ENCODE data around the gene VWA3A.
"Not testable (repeated sequence)": the region's sequence is repeated elsewhere in the genome, so short reads cannot be mapped to it uniquely, and the experiment has no call there.

Gene VWA3A

GRCh38 chr16:22088642-22089041 lies 3.7 kb upstream of the VWA3A start:
- DNase-seq: no peak

DNA sequence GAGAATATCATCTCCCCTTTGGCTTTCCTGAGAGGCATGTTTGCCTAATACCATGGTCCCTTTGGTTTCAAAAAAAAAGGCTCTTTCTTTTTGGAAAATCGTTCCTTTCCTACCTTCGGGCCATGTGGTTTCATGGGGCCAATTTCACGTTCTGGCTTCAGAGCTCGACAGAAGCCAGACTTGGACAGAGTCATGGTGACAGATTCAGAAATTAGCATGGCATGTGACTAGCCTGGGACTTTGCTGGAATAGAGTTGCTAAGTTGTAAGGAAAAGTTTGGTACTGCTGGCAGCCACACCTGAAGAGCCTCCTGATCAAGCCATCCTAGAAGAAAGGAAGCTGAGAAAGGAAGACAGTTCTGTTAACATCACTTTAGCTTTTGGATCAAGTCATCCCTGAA lies 2.4 kb upstream of the VWA3A start:
- no peak for DNase-seq

- DNase-seq: no peak
Observed at GRCh38 chr16:22091721-22092120, 620 bp upstream of the VWA3A start.

GRCh38 chr16:22093331-22093730 lies 990 bp downstream of the VWA3A start:
- no peak for DNase-seq

GRCh38 chr16:22093996-22094395 lies 1.7 kb downstream of the VWA3A start:
- DNase-seq: no peak

DNA sequence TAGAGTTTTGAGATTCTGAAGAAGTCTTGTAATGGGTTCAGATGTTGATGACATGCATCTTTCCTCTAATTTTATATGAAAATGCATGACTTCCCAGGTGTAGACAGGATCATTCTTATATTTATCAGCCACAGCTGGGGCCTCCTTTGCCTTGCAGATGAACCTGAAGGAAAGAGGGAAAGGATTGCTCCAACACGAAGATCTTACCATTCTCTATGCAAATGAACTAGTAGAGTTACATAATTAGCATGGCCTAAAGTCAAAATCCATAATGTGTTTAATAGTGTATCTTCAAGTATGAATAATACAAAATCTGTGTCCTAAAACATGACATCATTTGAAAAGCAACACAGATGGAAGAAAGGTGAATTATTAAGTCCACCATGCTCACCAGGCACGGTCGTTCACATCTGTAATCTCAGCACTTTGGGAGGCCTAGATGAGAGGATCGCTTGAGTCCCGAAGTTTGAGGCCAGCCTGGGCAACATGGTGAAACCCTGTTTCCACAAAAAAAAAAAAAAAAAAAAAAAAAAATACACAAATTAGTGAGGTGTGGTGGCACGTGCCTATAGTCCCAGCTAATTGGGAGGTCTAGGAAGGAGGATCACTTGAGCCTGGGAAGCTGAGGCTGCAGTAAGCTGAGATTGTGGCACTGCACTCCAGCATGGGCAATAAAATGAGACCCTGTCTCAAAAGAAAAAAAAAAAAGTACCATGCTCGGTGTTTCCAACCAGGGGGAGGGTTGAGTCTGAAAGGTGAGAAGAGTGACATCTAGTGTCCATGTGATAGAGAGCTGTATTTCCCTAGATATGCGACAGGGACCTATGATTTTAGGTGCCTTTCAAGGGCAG lies 6.3 kb downstream of the VWA3A start:
- DNase-seq: no peak

DNA sequence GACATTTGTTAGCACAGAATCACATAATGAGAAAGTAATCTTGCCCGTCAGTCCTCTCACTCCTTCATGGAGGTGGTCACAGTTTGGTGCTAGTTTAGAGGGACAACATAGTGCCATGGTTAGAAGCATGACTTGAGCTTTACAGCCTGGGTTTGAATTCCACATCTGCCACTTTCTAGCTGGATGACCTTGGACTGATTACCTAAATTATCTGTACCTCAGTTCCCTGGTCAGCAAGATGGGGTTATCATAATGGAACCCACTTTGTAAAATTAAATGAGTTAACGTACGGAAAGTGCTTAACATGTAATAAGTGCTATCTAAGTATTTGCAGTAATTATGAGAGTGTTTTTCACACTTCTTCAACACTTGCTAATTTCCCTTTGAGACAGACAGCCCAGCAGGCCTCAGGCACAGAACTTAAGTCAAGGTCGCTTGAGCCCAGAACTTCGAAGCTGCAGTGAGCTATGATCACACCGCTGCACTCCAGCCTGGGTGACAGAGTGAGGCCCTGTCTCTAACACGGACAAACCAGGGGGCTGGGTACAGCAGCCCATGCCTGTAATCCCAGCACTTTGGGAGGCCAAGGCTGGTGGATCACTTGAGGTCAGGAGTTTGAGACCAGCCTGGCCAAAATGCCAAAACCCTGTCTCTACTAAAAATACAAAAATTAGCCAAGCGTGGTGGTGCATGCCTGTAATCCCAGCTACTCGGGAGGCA lies 7.1 kb downstream of the VWA3A start:
- no peak for DNase-seq

- no peak for DNase-seq
Observed at GRCh38 chr16:22103441-22103840, 11.1 kb downstream of the VWA3A start.

- DNase-seq: no peak
Observed at GRCh38 chr16:22109258-22109898, 17.0 kb downstream of the VWA3A start.

DNA sequence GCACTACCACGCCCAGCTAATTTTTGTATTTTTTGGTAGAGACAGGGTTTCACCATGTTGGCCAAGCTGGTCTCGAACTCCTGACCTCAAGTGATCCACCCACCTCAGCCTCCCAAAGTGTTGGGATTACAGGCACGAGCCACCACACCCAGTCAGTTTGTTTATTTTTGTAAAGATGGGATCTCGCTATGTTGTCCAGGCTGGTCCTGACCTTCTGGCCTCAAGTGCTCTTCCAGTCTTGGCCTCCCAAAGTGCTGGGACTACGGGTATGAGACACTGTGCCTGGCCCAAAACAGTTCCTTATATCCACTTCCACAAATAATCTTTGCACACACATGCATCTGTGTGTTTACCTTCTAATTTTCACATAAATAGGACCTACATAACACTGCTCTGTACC lies 19.3 kb downstream of the VWA3A start:
- not testable (repeated sequence) for DNase-seq

DNA sequence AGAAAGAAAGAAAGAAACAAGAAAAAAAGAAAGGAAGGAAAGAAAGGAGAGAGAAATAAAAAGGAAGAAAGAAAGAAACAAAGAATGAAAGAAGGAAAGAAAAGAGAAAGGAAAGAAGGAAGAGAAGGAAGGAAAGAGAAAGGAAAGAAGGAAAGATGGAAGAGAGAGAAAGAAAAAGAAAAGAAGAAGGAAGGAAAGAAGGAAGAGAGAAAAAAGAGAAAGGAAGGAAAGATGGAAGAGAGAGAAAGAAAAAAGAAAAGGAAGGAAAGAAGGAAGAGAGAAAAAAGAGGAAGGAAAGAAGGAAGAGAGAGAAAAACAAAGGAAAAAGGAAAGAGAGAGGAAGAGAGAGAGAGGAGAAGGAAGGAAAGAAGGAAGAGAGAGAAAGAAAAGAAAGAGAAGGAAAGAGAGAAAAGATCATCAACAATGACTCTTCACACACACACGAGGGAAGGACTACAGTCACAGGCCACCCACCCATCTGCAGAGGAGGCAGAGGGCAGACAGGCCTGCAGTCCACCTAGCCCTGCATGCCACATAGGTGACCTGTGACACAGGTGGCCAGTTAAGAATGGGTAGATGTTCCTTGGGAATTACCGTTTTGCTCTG lies 23.9 kb downstream of the VWA3A start:
- no peak for DNase-seq

DNA sequence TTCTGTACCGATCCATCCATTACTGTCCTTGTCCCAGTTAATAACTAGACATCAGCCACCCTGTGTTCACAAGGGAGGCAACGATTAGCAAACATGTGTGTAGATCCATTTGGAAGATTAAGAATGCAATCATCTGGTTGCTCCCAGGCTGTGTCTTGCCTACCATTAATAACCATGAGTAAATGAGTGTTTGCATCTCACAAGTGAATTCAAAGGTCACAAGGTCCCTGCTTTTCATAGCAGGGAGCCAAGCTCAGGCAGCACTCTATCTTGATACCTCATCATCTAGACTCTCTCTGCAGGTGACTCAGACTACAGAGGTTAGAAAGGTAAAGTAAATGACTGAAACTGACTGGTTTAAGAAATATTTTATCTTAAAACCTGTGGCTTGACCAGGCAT lies 25.3 kb downstream of the VWA3A start:
- no peak for DNase-seq

GRCh38 chr16:22120440-22120839 lies 28.1 kb downstream of the VWA3A start:
- DNase-seq: no peak

GRCh38 chr16:22122239-22122638 lies 29.9 kb downstream of the VWA3A start:
- no peak for DNase-seq

DNA sequence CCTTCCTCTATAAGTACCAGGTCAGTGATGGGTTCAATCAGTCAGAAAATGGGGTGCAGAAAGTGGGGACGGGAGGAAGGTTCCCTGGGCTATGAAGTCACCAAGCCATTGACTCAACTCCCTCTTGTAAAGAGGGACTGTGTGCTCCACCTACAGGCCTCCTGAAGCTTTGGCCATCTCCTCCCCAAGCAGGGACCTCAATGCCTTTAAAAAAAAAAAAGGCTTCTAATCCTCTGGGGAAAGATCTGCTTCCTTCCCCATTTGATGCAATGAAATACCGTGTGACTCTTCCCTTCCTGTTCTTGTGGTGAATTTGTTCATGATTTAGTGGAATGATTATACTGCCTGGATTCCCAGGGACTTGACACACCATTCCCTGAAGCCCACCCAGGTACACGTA lies 30.8 kb downstream of the VWA3A start:
- no peak for DNase-seq

DNA sequence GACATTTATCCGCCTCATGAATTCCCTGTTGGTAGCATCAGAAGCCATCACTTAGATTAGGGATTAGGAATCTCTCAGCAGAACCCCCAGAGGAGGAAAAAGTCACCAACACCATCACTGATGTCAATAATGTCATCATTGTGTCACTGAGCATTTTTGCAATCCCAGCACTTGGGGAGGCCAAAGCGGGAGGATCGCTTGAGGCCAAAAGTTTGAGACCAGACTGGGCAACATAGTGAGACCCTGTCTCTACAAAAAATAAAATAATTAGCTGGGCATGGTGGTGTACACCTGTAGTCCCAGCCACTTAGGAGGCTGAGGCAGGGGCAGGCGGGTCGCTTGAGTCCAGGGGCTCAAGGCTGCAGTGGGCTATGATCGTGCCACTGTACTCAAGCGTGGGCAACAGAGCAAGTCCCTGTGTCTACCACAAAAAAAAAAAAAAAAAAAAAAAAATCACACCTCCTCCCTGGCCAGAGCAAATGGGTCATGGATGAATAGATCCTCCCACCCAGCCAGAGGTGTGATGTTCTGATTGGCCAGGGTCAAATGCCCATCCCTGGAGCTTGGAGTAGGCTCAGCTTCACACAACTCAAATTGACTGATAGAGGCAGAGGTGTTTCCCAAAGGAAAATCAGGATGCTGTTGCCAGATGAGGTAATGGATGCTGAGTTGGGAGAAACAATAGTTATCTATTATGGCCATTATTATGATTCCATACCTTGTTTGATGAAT lies 31.6 kb downstream of the VWA3A start:
- no peak for DNase-seq

DNA sequence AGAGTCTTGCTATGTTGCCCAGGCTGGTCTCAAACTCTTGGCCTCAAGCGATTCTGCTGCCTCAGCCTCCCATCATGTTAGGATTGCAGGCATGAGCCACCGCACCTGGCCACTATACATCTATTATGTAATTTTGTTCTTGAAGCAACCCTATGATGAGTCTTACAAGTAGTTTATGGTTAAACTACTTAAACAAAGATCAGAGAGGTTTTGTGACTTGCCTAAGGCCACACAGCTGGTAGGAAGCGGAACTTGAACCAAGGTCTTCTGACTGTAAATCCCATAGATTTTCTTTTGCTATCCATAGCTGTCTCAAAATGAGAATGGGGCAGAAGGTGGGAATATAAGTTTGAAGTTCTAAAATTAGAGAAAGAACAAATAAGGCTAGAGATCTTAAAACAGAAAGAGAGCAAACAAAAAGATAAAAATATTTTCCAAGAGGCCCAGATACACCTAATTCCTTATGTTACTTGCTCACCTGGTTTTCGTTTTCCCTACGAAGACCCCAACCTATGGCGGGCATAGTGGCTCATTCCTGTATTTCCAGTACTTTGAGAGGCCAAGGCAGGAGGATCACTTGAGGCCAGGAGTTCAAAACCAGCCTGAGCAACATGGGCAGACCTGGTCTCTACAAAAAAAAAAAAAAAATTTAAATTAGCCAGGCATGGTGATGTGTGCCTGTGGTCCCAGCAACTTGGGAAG lies 32.4 kb downstream of the VWA3A start:
- no peak for DNase-seq

DNA sequence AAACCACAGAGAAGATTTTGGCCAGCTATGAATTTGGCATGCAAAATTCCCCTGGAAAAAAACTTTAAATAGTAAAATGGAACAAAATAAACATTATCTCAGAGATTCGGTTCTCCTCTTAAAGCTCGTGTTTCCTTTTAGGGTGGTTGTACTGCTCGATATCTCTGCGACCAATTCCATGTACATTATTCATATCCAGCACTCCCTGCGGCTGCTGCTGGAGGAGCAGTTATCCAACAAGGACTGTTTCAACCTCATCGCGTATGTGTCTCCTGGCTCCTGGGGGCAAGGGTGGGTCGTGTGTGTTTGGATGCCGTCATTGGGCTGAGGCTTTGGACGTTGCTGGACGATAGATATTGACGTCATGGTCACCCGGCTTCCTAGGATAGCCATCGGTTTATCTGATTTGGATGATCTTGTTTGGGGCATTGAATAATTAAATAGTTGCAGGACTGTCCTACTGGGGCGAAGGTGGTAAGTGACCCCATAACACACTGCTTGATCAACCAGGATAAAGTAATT lies 33.8 kb downstream of the VWA3A start:
- DNase-seq: no peak

DNA sequence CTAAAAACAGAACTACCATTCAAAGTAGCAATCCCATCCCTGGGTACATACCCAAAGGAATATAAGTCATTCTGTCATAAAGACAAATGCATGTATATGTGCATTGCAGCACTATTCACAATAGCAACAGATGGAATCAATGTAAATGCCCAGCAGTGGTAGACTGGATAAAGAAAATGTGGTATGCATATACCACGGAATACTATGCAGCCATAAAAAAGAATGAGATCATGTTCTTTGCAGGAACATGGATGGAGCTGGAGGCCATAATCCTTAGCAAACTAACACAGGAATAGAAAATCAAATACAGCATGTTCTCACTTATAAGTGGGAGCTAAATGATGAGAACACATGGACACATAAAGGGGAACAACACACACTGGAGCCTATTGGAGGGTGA lies 36.2 kb downstream of the VWA3A start:
- not testable (repeated sequence) for DNase-seq

DNA sequence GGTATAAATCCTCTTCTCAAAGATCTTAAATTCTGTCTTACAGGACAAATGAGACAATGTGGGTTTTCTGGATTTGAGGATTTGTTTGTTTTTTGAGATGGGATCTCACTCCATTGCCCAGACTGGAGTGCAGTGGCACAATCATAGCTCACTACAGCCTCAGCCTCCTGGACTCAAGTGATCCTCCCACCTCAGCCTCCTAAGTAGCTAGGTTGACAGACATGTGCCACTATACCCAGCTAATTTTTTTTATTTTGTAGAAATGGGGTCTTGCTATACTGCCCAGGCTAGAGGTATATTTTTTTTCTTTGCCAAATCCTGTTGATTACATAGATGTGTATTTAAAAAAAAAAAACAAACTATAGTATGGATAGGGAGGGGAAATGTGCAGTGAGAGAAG lies 38.2 kb downstream of the VWA3A start:
- DNase-seq: no peak

- DNase-seq: no peak
Observed at GRCh38 chr16:22132801-22133200, 40.5 kb downstream of the VWA3A start.

DNA sequence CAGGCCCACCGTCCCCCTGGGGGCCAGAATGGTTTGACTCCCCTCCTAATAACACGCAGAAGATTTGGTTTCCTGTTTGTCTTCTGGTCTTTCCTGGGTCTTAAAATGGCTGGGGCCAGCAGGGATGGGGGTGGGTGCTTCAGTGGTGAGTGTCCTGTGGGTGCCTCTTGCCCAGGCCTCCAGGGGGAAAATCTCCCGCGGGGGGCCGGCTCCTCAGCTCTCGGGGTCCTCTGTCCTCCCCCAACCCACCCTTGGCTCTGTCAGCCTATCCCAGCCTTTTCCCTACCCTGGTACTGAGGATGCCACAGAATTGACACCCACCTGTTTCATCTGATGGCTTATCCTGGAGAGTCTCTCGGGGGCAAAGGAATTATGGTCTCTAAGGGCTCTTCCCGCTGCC lies 46.1 kb downstream of the VWA3A start:
- no peak for DNase-seq
